Chondrocyte (in vitro differentiated cells): ENCODE data around the gene ALDH1B1. TPM values are rescaled to one million over a fixed set of nuclear protein-coding genes. Genes with fewer than 3 reads are reported as not detected.

Experiments
- DNase-seq: peaks from one replicate; pipeline ENCODE4 v3.0.0; 2021; ENCODE audit warnings: mixed read lengths, low spot score
- H3K27ac Mint-ChIP-seq: one replicate; pipeline ENCODE4 v1.8.0; 2021; ENCODE audit warnings: mild to moderate bottlenecking, moderate library complexity, mixed read lengths; ENCODE audit not compliant: unreplicated experiment
- H3K27me3 Mint-ChIP-seq: 2 replicates; pipeline ENCODE4 v1.8.0; 2021; ENCODE audit warnings: low read depth, mixed read lengths
- H3K36me3 Mint-ChIP-seq: 2 replicates; pipeline ENCODE4 v1.8.0; 2021; ENCODE audit warnings: low read depth, mixed read lengths
- H3K4me1 Mint-ChIP-seq: 2 replicates; pipeline ENCODE4 v1.8.0; 2021; ENCODE audit warnings: low read depth, mild to moderate bottlenecking, mixed read lengths
- H3K4me3 Mint-ChIP-seq: one replicate; pipeline ENCODE4 v1.8.0; 2021; ENCODE audit warnings: mild to moderate bottlenecking, moderate library complexity, mixed read lengths; ENCODE audit not compliant: unreplicated experiment
- H3K9me3 Mint-ChIP-seq: 2 replicates; pipeline ENCODE4 v1.8.0; 2021; ENCODE audit warnings: low read depth, mixed read lengths
- CTCF ChIP-seq: fragments of 200-600 bp; sonication (generic); IDR thresholded peaks from 2 replicates; pipeline ENCODE4 v1.5.0; 2021; ENCODE audit warnings: antibody characterized with exemption, mild to moderate bottlenecking, moderate library complexity
- long read RNA-seq: library from polyadenylated mRNA; stranded (forward); transcript quantifications from one replicate; pipeline ENCODE4 v2.0.0, GENCODE V29; 2021
- total RNA-seq: library from RNA; stranded (reverse); gene quantifications from 3 replicates; pipeline ENCODE4 v1.2.1, GENCODE V29; 2021

The ALDH1B1 gene
- total RNA-seq, result 36.8 to 74.6 TPM (median 74.2 TPM) in 3 replicates
- long read RNA-seq, transcript ALDH1B1-202 (3 exons, 584 nt), result minor isoform, 5 of 219 reads
- long read RNA-seq, transcript ALDH1B1-201 (2 exons, 3,066 nt), result major isoform, 205 of 219 reads
- long read RNA-seq, partial matches to known transcripts, result 9 of 219 reads
- long read RNA-seq, other reads (novel, unspliced or antisense), result 0 of 219 reads

- Mint-ChIP-seq H3K27me3 (no peaks in the 10 kb centered on the region), H3K4me3 (peak within 1 kb of the TSS; percentile 93), H3K9me3 (no peaks in the 10 kb centered on the region), H3K27ac (peak within 1 kb of the TSS; percentile 74), H3K4me1 (peaks cover 64% of the 10 kb centered on the region), H3K36me3 (peaks cover 19% of the 10 kb centered on the region)
- TF ChIP-seq CTCF, result peak; percentile 57
- DNase-seq, result peak; percentile 19
Measured at GRCh38 chr9:38392235-38393127, at the start of gene ALDH1B1. ALDH1B1 (plus strand) TSS chr9:38392702; CDS start chr9:38395749, 3,047 bp downstream.

- Mint-ChIP-seq H3K27me3 (peaks cover 2% of the 10 kb centered on the region), H3K9me3 (peaks cover 3% of the 10 kb centered on the region), H3K27ac (no peak overlapping the region), H3K4me1 (peaks cover 18% of the 10 kb centered on the region), H3K36me3 (no peaks in the 10 kb centered on the region), H3K4me3 (no peak overlapping the region)
- no peak for TF ChIP-seq CTCF
- no peak for DNase-seq
Measured at GRCh38 chr9:38343037-38343436, 49.5 kb upstream of the ALDH1B1 start.

- Mint-ChIP-seq H3K27me3 (peaks cover 2% of the 10 kb centered on the region), H3K9me3 (peaks cover 3% of the 10 kb centered on the region), H3K27ac (no peak overlapping the region), H3K4me1 (peaks cover 15% of the 10 kb centered on the region), H3K36me3 (no peaks in the 10 kb centered on the region), H3K4me3 (no peak overlapping the region)
- DNase-seq, result no peak
- TF ChIP-seq CTCF, result no peak
Measured at GRCh38 chr9:38343552-38343951, 49.0 kb upstream of the ALDH1B1 start.

- Mint-ChIP-seq H3K9me3 (peaks cover 5% of the 10 kb centered on the region), H3K36me3 (no peaks in the 10 kb centered on the region), H3K27ac (no peak overlapping the region), H3K4me3 (no peak overlapping the region), H3K4me1 (peaks cover 5% of the 10 kb centered on the region), H3K27me3 (peaks cover 2% of the 10 kb centered on the region)
- no peak for DNase-seq
- TF ChIP-seq CTCF, result no peak
Measured at GRCh38 chr9:38344566-38345324, 47.8 kb upstream of the ALDH1B1 start.
